PC-3 (cell line): Measurements from ENCODE around the gene JSRP1. TPM values are rescaled to one million over a fixed set of nuclear protein-coding genes. Genes with fewer than 3 reads are reported as not detected.

Source experiments
- ATAC-seq: fragments of 200-7000 bp; cut with Tn5 transposase; 2 replicates; pipeline ENCODE4 v1.9.1; 2020; ENCODE audit warnings: mild to moderate bottlenecking, moderate library complexity
- BruUV-seq: library from RNA; stranded (reverse); fragments of 400-500 nt; replicated peaks from 2 replicates; lab custom pipeline; 2021; lab: Mats Ljungman, UMichigan
- CTCF ChIA-PET: fragments of 300-600 bp; sonication (Branson Sonifier 250); formaldehyde crosslinking; loops from one replicate; lab custom pipeline; 2022; ENCODE audit warnings: antibody characterized with exemption; lab: Charles Lee
- POLR2A ChIA-PET: fragments of 300-600 bp; sonication (Branson Sonifier 250); formaldehyde crosslinking; loops from one replicate; lab custom pipeline; 2022; ENCODE audit warnings: antibody characterized with exemption; ENCODE audit not compliant: unreplicated experiment; lab: Charles Lee
- DNase-seq: peaks from one replicate; pipeline ENCODE4 v3.0.0-alpha.2; 2015
- H2AFZ ChIP-seq: fragments of 300-600 bp; sonication (generic); 2 replicates; pipeline ENCODE4 v1.6.0; 2016; ENCODE audit warnings: antibody characterized with exemption, low read length
- H3F3A ChIP-seq: fragments of 300-600 bp; sonication (generic); one replicate; pipeline ENCODE4 v1.6.0; 2017; ENCODE audit warnings: antibody characterized with exemption, low read length, control low read depth, mild to moderate bottlenecking; ENCODE audit not compliant: unreplicated experiment
- H3K27ac ChIP-seq: fragments of 300-600 bp; sonication (generic); 2 replicates; pipeline ENCODE4 v1.5.1; 2016; ENCODE audit warnings: mild to moderate bottlenecking, low read length
- H3K27me3 ChIP-seq: fragments of 300-600 bp; sonication (generic); 2 replicates; pipeline ENCODE4 v1.6.1; 2016; ENCODE audit warnings: low read length, mixed read lengths
- H3K36me3 ChIP-seq: fragments of 300-600 bp; sonication (generic); 2 replicates; pipeline ENCODE4 v1.6.1; 2016; ENCODE audit warnings: low read depth, mixed run types, low read length, mixed read lengths
- H3K4me1 ChIP-seq: fragments of 300-600 bp; sonication (generic); 2 replicates; pipeline ENCODE4 v1.5.1; 2016; ENCODE audit warnings: low read length; ENCODE audit not compliant: insufficient read depth
- H3K4me2 ChIP-seq: fragments of 300-600 bp; sonication (generic); 2 replicates; pipeline ENCODE4 v1.6.0; 2016; ENCODE audit warnings: low read length
- H3K4me3 ChIP-seq: fragments of 300-600 bp; sonication (generic); 2 replicates; pipeline ENCODE4 v1.5.1; 2016; ENCODE audit warnings: mild to moderate bottlenecking, low read length, mixed read lengths
- H3K79me2 ChIP-seq: fragments of 300-600 bp; sonication (generic); 2 replicates; pipeline ENCODE4 v1.6.1; 2017; ENCODE audit warnings: low read length, mixed read lengths
- H3K9ac ChIP-seq: fragments of 300-600 bp; sonication (generic); 2 replicates; pipeline ENCODE4 v1.6.0; 2016; ENCODE audit warnings: mild to moderate bottlenecking, low read length
- H3K9me2 ChIP-seq: fragments of 300-600 bp; sonication (generic); replicated peaks from 2 replicates; pipeline ENCODE4 v1.6.1; 2016; ENCODE audit warnings: mixed run types, low read length, mixed read lengths
- H3K9me3 ChIP-seq: fragments of 300-600 bp; sonication (generic); 2 replicates; pipeline ENCODE4 v1.6.1; 2016; ENCODE audit warnings: low read length, mixed read lengths
- H4K20me1 ChIP-seq: fragments of 300-600 bp; sonication (generic); 2 replicates; pipeline ENCODE4 v1.6.1; 2016; ENCODE audit warnings: low read length, mixed read lengths
- CTCF ChIP-seq: fragments of 300-600 bp; sonication (generic); conservative IDR thresholded peaks from 2 replicates; pipeline ENCODE4 v1.5.1; 2017; ENCODE audit warnings: antibody characterized with exemption, low read depth, mild to moderate bottlenecking, low read length
- EZH2 ChIP-seq: fragments of 300-600 bp; sonication (generic); IDR thresholded peaks from one replicate; pipeline ENCODE4 v1.6.1; 2017; ENCODE audit warnings: antibody characterized with exemption, mild to moderate bottlenecking, low read length; ENCODE audit not compliant: unreplicated experiment
- EZH2phosphoT487 ChIP-seq: fragments of 300-600 bp; sonication (generic); IDR thresholded peaks from 2 replicates; pipeline ENCODE4 v1.6.1; 2018; ENCODE audit warnings: mild to moderate bottlenecking, antibody characterized with exemption, low read length, borderline replicate concordance
- intact Hi-C: fragments of 100-400 bp; cut with micrococcal nuclease; formaldehyde crosslinking; loops from 2 replicates; pipeline ENCODE4 v1.9.0; 2023
- total RNA-seq: library from RNA; depleted of rRNA; stranded (reverse); fragments of >200 nt; gene quantifications from 2 replicates; pipeline ENCODE4 v1.2.3, GENCODE V29; 2014

Gene JSRP1
- total RNA-seq, 1 experiment from 2014 or later = not detected

GRCh38 chr19:2266183-2266993 lies 10.2 kb upstream of the JSRP1 start:
- ChIA-PET POLR2A (no interaction called here), CTCF (no interaction called here)
- Histone ChIP-seq H3K9ac (no peak overlapping the region), H3K27me3 (no peaks in the 10 kb centered on the region), H3F3A (no peaks in the 10 kb centered on the region), H3K4me1 (peaks cover 4% of the 10 kb centered on the region), H4K20me1 (peaks cover 18% of the 10 kb centered on the region), H3K4me2 (no peak overlapping the region), H3K79me2 (peaks cover 21% of the 10 kb centered on the region), H3K27ac (no peak overlapping the region), H3K9me2 (no peaks in the 10 kb centered on the region), H3K9me3 (no peaks in the 10 kb centered on the region), H2AFZ (no peak overlapping the region), H3K4me3 (no peak overlapping the region), H3K36me3 (0 out of 2 replicates have a peak, but pooled peaks cover 2% of the 10 kb centered on the region)
- peak; percentile 39 for DNase-seq
- no peak for ATAC-seq
- intact Hi-C loops = no loop called here
- TF ChIP-seq CTCF = no peak
- TF ChIP-seq EZH2 = no peak
- TF ChIP-seq EZH2phosphoT487 = no peak
- BruUV-seq = no TSS peak

- ChIA-PET CTCF (interaction anchor here (0.7 kb wide), 1 partner anchor 70 kb away, joined by 3 read pairs; no protein-coding TSS in a partner anchor), POLR2A (no interaction called here)
- no peak overlapping the region for H3K27ac ChIP-seq
- H3K4me1 ChIP-seq = peaks cover 4% of the 10 kb centered on the region; the same call in 1 of the 2 replicates
- H3K79me2 ChIP-seq = no peaks in the 10 kb centered on the region
- no peak overlapping the region for H3K4me2 ChIP-seq
- H3K36me3 ChIP-seq = no peaks in the 10 kb centered on the region
- no peaks in the 10 kb centered on the region for H3K9me3 ChIP-seq
- no peak overlapping the region for H3K9ac ChIP-seq
- H3K9me2 ChIP-seq = no peaks in the 10 kb centered on the region
- intact Hi-C loops = no loop called here
- H3F3A ChIP-seq = no peaks in the 10 kb centered on the region
- ATAC-seq = no peak
- H2AFZ ChIP-seq = no peak overlapping the region
- no peaks in the 10 kb centered on the region for H4K20me1 ChIP-seq
- BruUV-seq = no TSS peak
- DNase-seq = peak; percentile 37
- H3K27me3 ChIP-seq = no peaks in the 10 kb centered on the region
- TF ChIP-seq CTCF = peak; percentile 56
- no peak for TF ChIP-seq EZH2
- H3K4me3 ChIP-seq = no peak overlapping the region
These were observed 5.4 kb upstream of the JSRP1 start for GRCh38 chr19:2261438-2262172.
